Esophagus muscularis mucosa (tissue), 3 donors: Measurements from ENCODE around the gene MYO1A.

Experiments
- POLR2A ChIP-seq: fragments of 450-650 bp; IDR thresholded peaks from one replicate; pipeline ENCODE4 v1.6.1; 2017; ENCODE audit warnings: antibody characterized with exemption, moderate library complexity, mild to moderate bottlenecking, low read depth
- POLR2AphosphoS5 ChIP-seq, 2 donors: sonication (generic); formaldehyde crosslinking; IDR thresholded peaks; one replicate each; pipeline ENCODE4 v1.6.1; 2017; ENCODE audit warnings: antibody characterized with exemption in 2 of 2
- TF ChIP-seq, protein P1 (sequence below), 3 experiments: fragments of 200-600 bp in 2 of 3; fragments of 450-650 bp in 1 of 3; sonication (generic) in 2 of 3; IDR thresholded peaks; one replicate each; pipeline ENCODE4 v1.5.1; 2017 to 2019; ENCODE audit warnings: antibody characterized with exemption in 3 of 3, mild to moderate bottlenecking in 2 of 3, moderate library complexity in 1 of 3

DNA sequence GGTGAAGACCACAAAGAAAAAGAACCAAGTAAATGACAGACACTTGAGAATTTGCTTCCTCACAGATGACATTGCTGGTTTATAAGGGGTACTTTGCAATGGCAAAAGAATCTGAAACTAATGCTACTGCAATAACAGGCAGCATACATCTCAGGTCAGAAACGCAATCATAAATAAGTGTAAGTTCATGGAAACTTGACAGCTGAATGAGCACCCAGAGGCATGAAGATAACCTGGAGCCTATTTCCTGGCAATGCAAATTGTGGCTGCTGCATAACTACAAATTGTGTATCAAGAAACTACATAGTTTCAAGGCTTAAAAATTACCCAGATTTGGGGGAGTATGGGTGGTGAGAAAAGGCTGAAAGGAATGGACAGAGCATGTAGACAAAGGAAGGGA is 8.5 kb upstream of the MYO1A start:
- TF ChIP-seq, protein P1, sequence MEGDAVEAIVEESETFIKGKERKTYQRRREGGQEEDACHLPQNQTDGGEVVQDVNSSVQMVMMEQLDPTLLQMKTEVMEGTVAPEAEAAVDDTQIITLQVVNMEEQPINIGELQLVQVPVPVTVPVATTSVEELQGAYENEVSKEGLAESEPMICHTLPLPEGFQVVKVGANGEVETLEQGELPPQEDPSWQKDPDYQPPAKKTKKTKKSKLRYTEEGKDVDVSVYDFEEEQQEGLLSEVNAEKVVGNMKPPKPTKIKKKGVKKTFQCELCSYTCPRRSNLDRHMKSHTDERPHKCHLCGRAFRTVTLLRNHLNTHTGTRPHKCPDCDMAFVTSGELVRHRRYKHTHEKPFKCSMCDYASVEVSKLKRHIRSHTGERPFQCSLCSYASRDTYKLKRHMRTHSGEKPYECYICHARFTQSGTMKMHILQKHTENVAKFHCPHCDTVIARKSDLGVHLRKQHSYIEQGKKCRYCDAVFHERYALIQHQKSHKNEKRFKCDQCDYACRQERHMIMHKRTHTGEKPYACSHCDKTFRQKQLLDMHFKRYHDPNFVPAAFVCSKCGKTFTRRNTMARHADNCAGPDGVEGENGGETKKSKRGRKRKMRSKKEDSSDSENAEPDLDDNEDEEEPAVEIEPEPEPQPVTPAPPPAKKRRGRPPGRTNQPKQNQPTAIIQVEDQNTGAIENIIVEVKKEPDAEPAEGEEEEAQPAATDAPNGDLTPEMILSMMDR (IDR thresholded peaks at IDR 0.05), result no peak
- no peak for TF ChIP-seq POLR2A
- no peak for TF ChIP-seq POLR2AphosphoS5 (IDR thresholded peaks at IDR 0.05)
